Central memory CD8-positive, alpha-beta T cell (primary cell): Measurements from ENCODE around the gene UHRF1.
"Not testable (repeated sequence)": the region's sequence is repeated elsewhere in the genome, so short reads cannot be mapped to it uniquely, and the experiment has no call there.

Experiments
- ATAC-seq: fragments of 150-1000 bp; cut with Tn5 transposase; replicated peaks from 2 replicates; pipeline ENCODE4 v1.10.0; 2022; ENCODE audit warnings: mild to moderate bottlenecking, moderate FRiP score, moderate number of reproducible peaks; ENCODE audit not compliant: poor library complexity, severe bottlenecking; ENCODE audit errors: extremely low read depth
- DNase-seq, 2 donors: peaks; one replicate each; pipeline ENCODE4 v3.0.0; 2021; ENCODE audit warnings: low spot score in 2 of 2
- H3K27ac Mint-ChIP-seq: one replicate; pipeline ENCODE4 v1.8.0; 2022; ENCODE audit warnings: low read depth, mild to moderate bottlenecking, moderate library complexity, mixed read lengths
- H3K27me3 Mint-ChIP-seq: one replicate; pipeline ENCODE4 v1.8.0; 2022; ENCODE audit warnings: mixed read lengths
- H3K36me3 Mint-ChIP-seq: one replicate; pipeline ENCODE4 v1.8.0; 2022; ENCODE audit warnings: mild to moderate bottlenecking, moderate library complexity, mixed read lengths; ENCODE audit not compliant: insufficient read depth
- H3K4me1 Mint-ChIP-seq: one replicate; pipeline ENCODE4 v1.8.0; 2022; ENCODE audit warnings: mixed read lengths
- H3K4me3 Mint-ChIP-seq: one replicate; pipeline ENCODE4 v1.8.0; 2022; ENCODE audit warnings: mild to moderate bottlenecking, moderate library complexity, mixed read lengths
- H3K9me3 Mint-ChIP-seq: one replicate; pipeline ENCODE4 v1.8.0; 2022; ENCODE audit warnings: mixed read lengths

The UHRF1 gene

DNA sequence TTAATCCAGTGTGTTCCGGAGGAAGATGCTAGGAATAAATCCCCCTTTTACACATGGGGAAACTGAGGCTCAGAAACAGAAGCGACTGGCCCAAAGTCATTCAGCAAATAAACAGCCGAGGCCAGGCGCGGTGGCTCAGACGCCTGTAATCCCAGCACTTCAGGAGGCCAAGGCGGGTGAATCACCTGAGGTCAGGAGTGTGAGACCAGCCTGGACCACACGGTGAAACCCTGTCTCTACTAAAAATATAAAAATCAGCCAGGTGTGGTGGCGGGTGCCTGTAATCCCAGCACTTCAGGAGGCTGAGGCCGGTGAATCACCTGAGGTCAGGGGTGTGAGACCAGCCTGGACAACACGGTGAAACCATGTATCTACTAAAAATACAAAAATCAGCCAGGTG, 30.3 kb upstream of the UHRF1 start:
- H3K9me3 Mint-ChIP-seq: no peaks in the 10 kb centered on the region
- no peaks in the 10 kb centered on the region for H3K4me1 Mint-ChIP-seq
- H3K27ac Mint-ChIP-seq: no peak overlapping the region
- DNase-seq: no peak
- no peaks in the 10 kb centered on the region for H3K27me3 Mint-ChIP-seq
- ATAC-seq: no peak
- H3K4me3 Mint-ChIP-seq: no peak overlapping the region
- no peaks in the 10 kb centered on the region for H3K36me3 Mint-ChIP-seq

DNA sequence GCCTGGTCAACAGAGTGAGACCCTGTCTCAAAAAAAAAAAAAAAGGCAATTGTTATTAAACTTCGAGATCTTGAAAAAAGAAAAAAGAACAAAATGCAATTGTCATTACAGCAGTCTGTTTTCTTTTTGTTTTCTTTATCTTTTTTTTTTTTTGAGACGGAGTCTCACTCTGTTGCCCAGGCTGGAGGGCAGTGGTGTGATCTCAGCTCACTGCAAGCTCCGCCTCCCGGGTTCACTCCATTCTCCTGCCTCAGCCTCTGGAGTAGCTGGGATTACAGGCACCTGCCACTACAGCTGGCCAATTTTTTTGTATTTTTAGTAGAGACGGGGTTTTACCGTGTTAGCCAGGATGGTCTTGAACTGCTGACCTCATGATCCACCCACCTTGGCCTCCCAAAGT, 26.4 kb upstream of the UHRF1 start:
- not testable (repeated sequence) for H3K4me3 Mint-ChIP-seq

DNA sequence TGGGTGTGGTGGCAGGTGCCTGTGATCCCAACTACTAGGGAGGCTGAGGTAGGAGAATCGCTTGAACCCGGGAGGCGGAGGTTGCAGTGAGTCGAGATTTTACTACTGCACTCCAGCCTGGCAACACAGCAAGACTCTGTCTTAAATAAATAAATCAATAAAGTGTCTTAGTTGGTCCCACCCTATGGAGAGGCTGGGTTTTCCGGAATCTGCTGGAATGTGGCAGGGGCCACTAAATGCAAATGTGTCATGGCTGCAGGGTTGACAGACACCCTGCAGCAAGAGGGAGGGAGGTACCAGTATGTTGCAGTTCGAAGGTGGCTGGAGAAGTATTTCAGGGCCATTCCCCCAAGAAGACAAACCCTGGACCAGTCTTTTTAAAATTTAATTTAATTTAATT, 24.3 kb upstream of the UHRF1 start:
- H3K9me3 Mint-ChIP-seq: not testable (repeated sequence)

More for the DNA sequence above, 26.4 kb upstream of the UHRF1 start:
- H3K9me3 Mint-ChIP-seq, H3K4me1 Mint-ChIP-seq, H3K36me3 Mint-ChIP-seq, ATAC-seq, DNase-seq, H3K27me3 Mint-ChIP-seq: not testable (repeated sequence)
- H3K27ac Mint-ChIP-seq: peak overlapping the region; percentile 22

DNA sequence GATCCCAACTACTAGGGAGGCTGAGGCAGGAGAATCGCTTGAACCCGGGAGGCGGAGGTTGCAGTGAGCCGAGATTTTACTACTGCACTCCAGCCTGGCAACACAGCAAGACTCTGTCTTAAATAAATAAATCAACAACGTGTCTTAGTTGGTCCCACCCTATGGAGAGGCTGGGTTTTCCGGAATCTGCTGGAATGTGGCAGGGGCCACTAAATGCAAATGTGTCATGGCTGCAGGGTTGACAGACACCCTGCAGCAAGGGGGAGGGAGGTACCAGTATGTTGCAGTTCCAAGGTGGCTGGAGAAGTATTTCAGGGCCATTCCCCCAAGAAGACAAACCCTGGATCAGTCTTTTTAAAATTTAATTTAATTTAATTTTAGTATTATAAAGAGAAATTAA, 21.5 kb upstream of the UHRF1 start:
- H3K27ac Mint-ChIP-seq, H3K9me3 Mint-ChIP-seq, H3K4me1 Mint-ChIP-seq, ATAC-seq, DNase-seq, H3K36me3 Mint-ChIP-seq, H3K27me3 Mint-ChIP-seq, H3K4me3 Mint-ChIP-seq: not testable (repeated sequence)

More for the DNA sequence above, 24.3 kb upstream of the UHRF1 start:
- not testable (repeated sequence) for H3K27ac Mint-ChIP-seq, H3K4me3 Mint-ChIP-seq, ATAC-seq, DNase-seq, H3K27me3 Mint-ChIP-seq, H3K4me1 Mint-ChIP-seq, H3K36me3 Mint-ChIP-seq

DNA sequence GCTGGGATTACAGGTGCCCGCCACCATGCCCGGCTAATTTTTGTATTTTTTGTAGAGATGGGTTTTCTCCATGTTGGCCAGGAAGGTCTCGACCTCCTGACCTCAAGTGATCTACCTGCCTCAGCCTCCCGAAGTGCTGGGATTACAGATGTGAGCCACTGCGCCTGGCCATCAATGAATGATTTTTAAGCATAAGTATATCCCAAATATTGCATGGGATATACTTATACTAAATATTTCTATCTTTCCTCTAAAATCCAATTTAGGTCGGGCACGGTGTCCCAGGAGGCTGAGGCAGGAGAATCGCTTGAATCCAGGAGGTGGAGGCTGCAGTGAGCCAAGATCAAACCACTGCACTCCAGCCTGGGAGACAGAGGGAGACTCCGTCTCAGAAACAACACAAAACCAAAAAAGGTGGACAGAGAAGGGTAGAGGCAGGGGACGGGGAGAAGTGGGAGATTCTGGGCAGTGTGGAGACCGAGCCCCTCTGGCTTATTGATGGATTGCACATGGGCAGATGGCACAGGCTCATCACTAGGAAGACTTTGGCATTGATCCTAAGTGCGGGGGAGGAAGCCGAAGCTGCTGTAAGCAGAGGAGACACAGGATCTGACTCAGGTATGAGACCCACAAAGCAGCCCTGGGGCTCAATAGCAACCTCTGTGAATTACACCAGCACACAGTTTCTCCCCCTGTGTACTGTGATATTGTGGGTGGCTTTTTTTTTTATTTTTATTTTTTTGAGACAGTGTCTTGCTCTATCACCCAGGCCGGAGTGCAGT, 20.1 kb upstream of the UHRF1 start:
- Mint-ChIP-seq H3K36me3 (peaks cover 12% of the 10 kb centered on the region), H3K4me3 (no peak overlapping the region), H3K27me3 (no peaks in the 10 kb centered on the region), H3K27ac (no peak overlapping the region), H3K9me3 (no peaks in the 10 kb centered on the region), H3K4me1 (no peaks in the 10 kb centered on the region)
- ATAC-seq (no peak), DNase-seq (no peak)

DNA sequence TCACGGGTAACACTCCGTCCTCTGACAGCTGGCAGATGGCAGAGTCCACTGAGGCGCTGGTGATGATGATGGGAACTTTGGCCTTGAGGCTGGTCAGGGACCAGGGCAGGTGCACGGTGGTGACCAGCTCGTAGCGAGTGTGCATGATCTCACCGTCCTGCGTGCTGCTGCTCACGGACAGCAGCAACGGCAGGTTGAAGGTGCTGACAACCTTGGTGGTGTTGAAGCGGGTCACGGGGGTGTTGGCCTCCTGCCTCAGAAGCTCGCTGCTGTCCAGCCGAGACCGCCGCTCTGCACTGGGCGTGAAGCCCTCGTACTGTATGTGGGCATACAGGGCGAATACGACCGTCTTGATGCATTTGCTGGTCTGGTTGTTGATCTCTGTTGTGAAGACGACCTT, 18.2 kb upstream of the UHRF1 start:
- H3K4me1 Mint-ChIP-seq: peaks cover 5% of the 10 kb centered on the region
- H3K27ac Mint-ChIP-seq: no peak overlapping the region
- no peaks in the 10 kb centered on the region for H3K9me3 Mint-ChIP-seq
- ATAC-seq: no peak
- DNase-seq: no peak
- H3K4me3 Mint-ChIP-seq: no peak overlapping the region
- H3K27me3 Mint-ChIP-seq: no peaks in the 10 kb centered on the region
- H3K36me3 Mint-ChIP-seq: peaks cover 13% of the 10 kb centered on the region

DNA sequence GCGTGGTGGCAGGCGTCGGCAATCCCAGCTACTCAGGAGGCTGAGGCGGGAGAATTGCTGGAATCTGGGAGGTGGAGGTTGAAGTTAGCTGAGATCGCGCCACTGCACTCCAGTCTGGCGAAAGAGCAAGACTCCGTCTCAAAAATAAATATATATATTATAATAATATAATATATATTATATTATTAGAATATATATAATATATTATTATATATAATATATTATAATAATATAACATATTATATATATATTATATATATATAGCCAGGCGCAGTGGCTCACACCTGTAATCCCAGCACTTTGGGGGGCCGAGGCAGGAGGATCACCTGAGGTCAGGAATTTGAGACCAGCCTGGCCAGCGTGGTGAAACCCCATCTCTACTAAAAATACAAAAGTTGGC, 16.3 kb upstream of the UHRF1 start:
- not testable (repeated sequence) for DNase-seq, H3K9me3 Mint-ChIP-seq, H3K4me3 Mint-ChIP-seq, H3K27me3 Mint-ChIP-seq, H3K27ac Mint-ChIP-seq, ATAC-seq
- Mint-ChIP-seq H3K4me1 (peaks cover 10% of the 10 kb centered on the region), H3K36me3 (peaks cover 20% of the 10 kb centered on the region)

DNA sequence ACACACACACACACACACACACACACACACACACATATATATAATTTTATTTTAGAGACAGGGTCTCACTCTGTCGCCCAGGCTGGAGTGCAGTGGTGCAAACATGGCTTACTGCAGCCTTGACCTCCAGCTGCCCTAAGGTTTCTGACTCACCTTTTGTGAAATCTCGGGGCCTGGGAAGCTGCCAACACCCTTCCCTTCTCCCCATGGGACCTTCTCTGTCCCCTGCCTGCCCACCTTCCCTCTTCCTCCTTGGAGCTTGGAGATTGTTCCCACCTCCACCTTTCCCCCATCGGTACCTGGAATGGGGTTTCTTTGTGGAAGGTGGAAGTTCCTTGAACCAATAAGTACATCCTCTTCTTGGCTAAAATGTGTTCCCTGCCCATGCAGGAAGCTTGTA, 12.9 kb upstream of the UHRF1 start:
- ATAC-seq (no peak), DNase-seq (no peak)
- H3K36me3 Mint-ChIP-seq: peaks cover 19% of the 10 kb centered on the region
- no peaks in the 10 kb centered on the region for H3K27me3 Mint-ChIP-seq
- no peaks in the 10 kb centered on the region for H3K9me3 Mint-ChIP-seq
- no peak overlapping the region for H3K4me3 Mint-ChIP-seq
- H3K27ac Mint-ChIP-seq: no peak overlapping the region
- H3K4me1 Mint-ChIP-seq: peaks cover 10% of the 10 kb centered on the region

DNA sequence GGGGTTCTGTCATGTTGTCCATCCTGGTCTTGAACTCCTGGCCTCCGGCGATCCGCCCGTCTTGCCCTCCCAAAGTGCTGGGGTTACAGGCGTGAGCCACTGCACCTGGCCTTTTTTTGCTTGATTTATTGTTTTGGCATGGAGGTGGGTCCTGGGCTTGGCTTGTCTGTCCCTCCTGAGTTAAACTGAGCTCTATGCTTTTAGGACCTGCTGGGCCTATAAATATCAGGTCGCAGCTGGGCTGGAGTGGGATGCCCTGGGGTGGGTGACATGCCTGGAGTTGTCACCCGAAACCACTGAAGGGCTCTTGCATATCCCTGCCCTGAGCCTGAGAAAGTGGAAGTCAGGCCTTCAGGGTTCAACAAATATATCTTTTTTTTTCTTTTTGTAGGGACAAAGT, 12.2 kb upstream of the UHRF1 start:
- ATAC-seq: no peak
- Mint-ChIP-seq H3K36me3 (peaks cover 21% of the 10 kb centered on the region), H3K27me3 (no peaks in the 10 kb centered on the region), H3K4me1 (peaks cover 10% of the 10 kb centered on the region), H3K9me3 (no peaks in the 10 kb centered on the region), H3K27ac (no peak overlapping the region), H3K4me3 (no peak overlapping the region)
- DNase-seq: no peak

DNA sequence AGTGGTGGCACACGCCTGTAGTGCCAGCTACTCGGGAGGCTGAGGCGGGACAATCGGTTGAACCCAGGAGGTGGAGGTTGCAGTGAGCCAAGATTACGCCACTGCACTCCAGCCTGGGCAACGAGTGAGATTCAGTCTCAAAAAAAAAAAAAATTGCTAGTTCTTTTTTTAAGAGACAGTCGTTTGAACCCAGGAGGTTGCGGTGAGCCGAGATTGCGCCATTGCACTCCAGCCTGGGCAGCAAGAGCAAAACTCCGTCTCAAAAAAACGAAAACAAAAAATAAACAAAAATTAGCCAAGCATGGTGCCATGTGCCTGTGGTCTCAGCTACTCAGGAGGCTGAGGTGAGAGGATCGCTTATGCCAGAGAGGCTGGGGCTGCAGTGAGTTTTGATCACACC, 8.4 kb upstream of the UHRF1 start:
- not testable (repeated sequence) for H3K27ac Mint-ChIP-seq, ATAC-seq, H3K27me3 Mint-ChIP-seq, DNase-seq, H3K4me3 Mint-ChIP-seq, H3K9me3 Mint-ChIP-seq, H3K4me1 Mint-ChIP-seq
- H3K36me3 Mint-ChIP-seq: peaks cover 24% of the 10 kb centered on the region

DNA sequence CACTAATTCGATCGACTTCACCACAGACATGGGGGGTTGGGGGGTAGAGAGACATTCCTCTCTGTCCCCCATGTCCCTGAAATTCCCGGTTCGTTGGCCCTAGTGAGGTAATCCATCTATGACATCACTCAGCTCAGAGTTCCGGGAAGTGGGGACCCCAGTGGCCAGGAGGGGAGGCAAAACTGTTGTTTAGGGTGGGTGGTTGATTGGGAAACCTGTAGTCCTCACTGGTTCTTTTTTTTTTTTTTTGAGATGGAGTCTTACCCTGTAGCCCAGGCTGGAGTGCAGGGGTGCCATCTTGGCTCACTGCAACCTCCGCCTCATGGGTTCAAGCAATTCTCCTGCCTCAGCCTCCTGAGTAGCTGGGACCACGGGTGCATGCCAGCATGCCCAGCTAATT, 6.5 kb upstream of the UHRF1 start, which contains the start of gene ARRDC5:
ARRDC5 (minus strand) TSS at position 101 of the 400 bp plus-strand sequence; CDS start at position 30, 71 bp downstream.
- Mint-ChIP-seq H3K27me3 (no peaks in the 10 kb centered on the region), H3K36me3 (peaks cover 22% of the 10 kb centered on the region), H3K27ac (no peak within 1 kb of the TSS), H3K4me1 (peaks cover 11% of the 10 kb centered on the region), H3K9me3 (no peaks in the 10 kb centered on the region), H3K4me3 (no peak within 1 kb of the TSS)
- no peak for DNase-seq
- no peak for ATAC-seq

DNA sequence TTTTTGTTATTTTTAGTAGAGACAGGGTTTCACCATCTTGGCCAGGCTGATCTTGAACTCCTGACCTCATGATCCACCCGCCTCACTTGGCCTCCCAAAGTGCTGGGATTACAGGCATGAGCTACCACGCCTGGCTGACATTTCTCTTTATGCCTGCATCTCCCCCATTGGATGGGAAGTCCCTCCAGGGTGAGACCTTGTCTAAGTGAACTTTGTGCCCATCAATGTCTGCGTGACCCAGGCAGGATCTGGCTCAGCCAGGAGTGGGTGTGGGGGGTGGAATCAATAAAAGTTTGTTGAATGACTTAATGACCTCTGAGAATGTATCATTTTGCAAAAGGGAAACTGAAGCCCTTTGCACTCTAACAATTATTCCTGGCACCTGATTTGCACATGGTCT, 4.8 kb upstream of the UHRF1 start:
- H3K36me3 Mint-ChIP-seq: peaks cover 20% of the 10 kb centered on the region

DNA sequence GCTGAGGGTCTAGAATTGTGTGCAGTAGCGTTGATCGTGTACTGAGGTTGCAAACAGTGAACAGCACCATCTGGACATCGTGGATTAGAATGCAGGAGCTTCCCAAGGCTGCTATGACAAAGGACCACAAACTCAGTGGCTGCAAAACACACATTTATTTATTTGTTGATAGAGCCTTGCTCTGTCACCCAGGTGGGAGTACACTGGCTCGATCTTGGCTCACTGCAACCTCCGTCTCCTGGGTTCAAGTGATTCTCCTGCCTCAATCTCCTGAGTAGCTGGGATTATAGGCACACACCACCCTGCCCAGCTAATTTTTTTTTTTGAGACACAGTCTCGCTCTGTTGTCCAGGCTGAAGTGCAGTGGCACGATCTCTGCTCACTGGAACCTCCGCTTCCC, 2.3 kb upstream of the UHRF1 start:
- peaks cover 36% of the 10 kb centered on the region for H3K4me1 Mint-ChIP-seq
- H3K4me3 Mint-ChIP-seq: no peak overlapping the region
- peaks cover 17% of the 10 kb centered on the region for H3K36me3 Mint-ChIP-seq
- DNase-seq (no peak), ATAC-seq (no peak)
- H3K27ac Mint-ChIP-seq: no peak overlapping the region
- no peaks in the 10 kb centered on the region for H3K27me3 Mint-ChIP-seq
- H3K9me3 Mint-ChIP-seq: no peaks in the 10 kb centered on the region

More for the DNA sequence above, 4.8 kb upstream of the UHRF1 start:
- Mint-ChIP-seq H3K4me3 (no peak overlapping the region), H3K9me3 (no peaks in the 10 kb centered on the region), H3K4me1 (peaks cover 21% of the 10 kb centered on the region), H3K27ac (no peak overlapping the region), H3K27me3 (no peaks in the 10 kb centered on the region)
- DNase-seq (no peak), ATAC-seq (no peak)
